Heart left ventricle (tissue), 13 donors: ENCODE measurements around the gene ISL2.

Source experiments
- CTCF ChIP-seq, 12 donors: fragments of 200-600 bp; sonication (generic) in 4 of 12; IDR thresholded peaks; one replicate each; pipeline versions ENCODE4 v1.5.0 to v1.8.0; 2018 to 2022; ENCODE audit warnings: antibody characterized with exemption in 12 of 12, mild to moderate bottlenecking in 5 of 12
- POLR2A ChIP-seq, 2 donors: fragments of 450-650 bp; IDR thresholded peaks; one replicate each; pipeline ENCODE4 v1.6.1; 2017; ENCODE audit warnings: antibody characterized with exemption in 2 of 2, mild to moderate bottlenecking in 2 of 2, moderate library complexity in 2 of 2
- donor health status: ischemic (EF 13 %, LVEDD 7.1; RV severe dilation, severe dysfunction).
- donor health status: DM: no; HTN: yes; CAD: no.
- donor health status: DM: no; HTN: no; CAD: no.
- donor health status: ischemic (EF 25% LVEDD 6.9; RV normal size, moderate dysfunction).
- donor health status: ischemic (EF 25% LVEDD 5.7; RV mildly dilated, moderate dysfunction).
- donor health status: ischemic (EF 35%, LVEDD 5.7; RV mildly dilated, moderate dysfunction).
- donor health status: nonischemic (EF 11% LVEDD 7.7; RV severe dilation, severe dysfunction).
- donor health status: DM: yes; HTN: yes; CAD: no.
- donor health status: PGD.
- donor health status: ischemic (EF 29% LVEDD 5.4; RV normal size, mild dysfunction).
- donor health status: nonischemic (EF 23%, LVEDD 6.1; RV moderate dilation, normal function).

GRCh38 chr15:76303909-76304308, 32.7 kb upstream of the ISL2 start:
- no peak for TF ChIP-seq CTCF (IDR thresholded peaks at IDR 0.05)
- TF ChIP-seq POLR2A (IDR thresholded peaks at IDR 0.05): no peak
